Endodermal cell (in vitro differentiated cells): ENCODE measurements around the gene OLAH. TPM values are rescaled to one million over a fixed set of nuclear protein-coding genes. Genes with fewer than 3 reads are reported as not detected.

Experiments
- DNase-seq: peaks from one replicate; pipeline ENCODE4 v3.0.0-alpha.2; 2017
- H3K27ac ChIP-seq: 2 replicates; pipeline ENCODE4 v1.5.1; 2013; ENCODE audit warnings: mild to moderate bottlenecking, low read depth, low read length, moderate library complexity
- H3K27me3 ChIP-seq: 2 replicates; pipeline ENCODE4 v1.6.1; 2013; ENCODE audit warnings: mild to moderate bottlenecking, low read length, moderate library complexity; ENCODE audit not compliant: insufficient read depth, control insufficient read depth, poor library complexity, severe bottlenecking
- H3K36me3 ChIP-seq: 2 replicates; pipeline ENCODE4 v1.7.0; 2013; ENCODE audit warnings: mild to moderate bottlenecking, low read length, moderate library complexity; ENCODE audit not compliant: control insufficient read depth, insufficient read depth
- H3K4me1 ChIP-seq: one replicate; pipeline ENCODE4 v1.7.0; 2013; ENCODE audit warnings: low read length; ENCODE audit not compliant: control insufficient read depth, insufficient read depth
- H3K4me3 ChIP-seq: 2 replicates; pipeline ENCODE4 v1.5.1; 2013; ENCODE audit warnings: mild to moderate bottlenecking, low read length, moderate library complexity
- H3K9ac ChIP-seq: 2 replicates; pipeline ENCODE4 v1.6.1; 2013; ENCODE audit warnings: mild to moderate bottlenecking, low read length, moderate library complexity; ENCODE audit not compliant: poor library complexity, severe bottlenecking; ENCODE audit errors: extremely low read depth
- H3K9me3 ChIP-seq: 2 replicates; pipeline ENCODE4 v1.6.1; 2013; ENCODE audit warnings: mild to moderate bottlenecking, low read length, moderate library complexity; ENCODE audit not compliant: control insufficient read depth
- H3K27ac Mint-ChIP-seq: 2 replicates; pipeline ENCODE4 v1.8.0; 2020; ENCODE audit warnings: mixed read lengths
- H3K27me3 Mint-ChIP-seq: 2 replicates; pipeline ENCODE4 v1.8.0; 2021; ENCODE audit warnings: mild to moderate bottlenecking, mixed read lengths; ENCODE audit not compliant: insufficient read depth
- H3K36me3 Mint-ChIP-seq: 2 replicates; pipeline ENCODE4 v1.8.0; 2020; ENCODE audit warnings: low read depth, mixed read lengths
- H3K4me1 Mint-ChIP-seq: 2 replicates; pipeline ENCODE4 v1.8.0; 2020; ENCODE audit warnings: mixed read lengths
- H3K4me3 Mint-ChIP-seq: 2 replicates; pipeline ENCODE4 v1.8.0; 2020; ENCODE audit warnings: mild to moderate bottlenecking, moderate library complexity, mixed read lengths
- H3K9me3 Mint-ChIP-seq: 2 replicates; pipeline ENCODE4 v1.8.0; 2020; ENCODE audit warnings: mild to moderate bottlenecking, mixed read lengths
- CTCF ChIP-seq: fragments of 200-600 bp; sonication (generic); conservative IDR thresholded peaks from 2 replicates; pipeline ENCODE4 v1.5.0; 2021; ENCODE audit warnings: antibody characterized with exemption, mild to moderate bottlenecking
- WGBS, 2 experiments: methylation state at CpG; one replicate each; pipeline versions ENCODE4 v1.1.5 to v1.1.7; 2013; ENCODE audit warnings: missing lambda C conversion rate in 2 of 2, mixed read lengths in 1 of 2; ENCODE audit not compliant: insufficient coverage in 1 of 2, insufficient read length in 1 of 2; 5-methylcytosine and 5-hydroxymethylcytosine counted together
- total RNA-seq, 2 donors: library from RNA; stranded (reverse); fragmentation: NEBNext Ultra II Directional in 1 of 2; extraction: Animal tissue kit (Norgen Biotek cat#: 25700) in 1 of 2; gene quantifications; 2 replicates in 1 of 2; 3 replicates in 1 of 2; pipeline ENCODE4 v1.2.1, GENCODE V29; 2021

The OLAH gene
- total RNA-seq, 2 donors from 2014 or later = not detected

GRCh38 chr10:15092855-15093408 lies 49.2 kb downstream of the OLAH start:
- H3K9ac ChIP-seq = no peak overlapping the region
- H3K27me3 Mint-ChIP-seq = peaks cover 10% of the 10 kb centered on the region
- no peaks in the 10 kb centered on the region for H3K36me3 ChIP-seq
- no peaks in the 10 kb centered on the region for H3K9me3 ChIP-seq
- no peak overlapping the region for H3K4me3 ChIP-seq
- no peak overlapping the region for H3K4me3 Mint-ChIP-seq
- no peak overlapping the region for H3K27ac Mint-ChIP-seq
- no peaks in the 10 kb centered on the region for H3K9me3 Mint-ChIP-seq
- no peaks in the 10 kb centered on the region for H3K4me1 Mint-ChIP-seq
- no peak overlapping the region for H3K27ac ChIP-seq
- H3K36me3 Mint-ChIP-seq = no peaks in the 10 kb centered on the region
- no peak for DNase-seq
- 89 to 94% methylated on average over 9 to 16 of the region's 16 CpGs for WGBS, 2 experiments
- TF ChIP-seq CTCF = no peak
- H3K4me1 ChIP-seq = peaks cover 2% of the 10 kb centered on the region
- H3K27me3 ChIP-seq = no peaks in the 10 kb centered on the region

- peak overlapping the region; percentile 92 for H3K9ac ChIP-seq
- DNase-seq = no peak
- H3K9me3 Mint-ChIP-seq = no peaks in the 10 kb centered on the region
- H3K4me1 ChIP-seq = peaks cover 2% of the 10 kb centered on the region
- peak overlapping the region; percentile 76 for H3K27ac Mint-ChIP-seq
- peaks cover 16% of the 10 kb centered on the region for H3K36me3 ChIP-seq
- no peaks in the 10 kb centered on the region for H3K27me3 ChIP-seq
- no peaks in the 10 kb centered on the region for H3K9me3 ChIP-seq
- H3K27ac ChIP-seq = no peak overlapping the region
- peaks cover 10% of the 10 kb centered on the region for H3K4me1 Mint-ChIP-seq
- H3K36me3 Mint-ChIP-seq = peaks cover 12% of the 10 kb centered on the region
- 0 to 2% methylated on average over 5 to 11 of the region's 11 CpGs for WGBS, 2 experiments
- peak overlapping the region; percentile 90 for H3K4me3 Mint-ChIP-seq
- H3K4me3 ChIP-seq = peak overlapping the region; percentile 94
- H3K27me3 Mint-ChIP-seq = peaks cover 5% of the 10 kb centered on the region
- no peak for TF ChIP-seq CTCF
Measured at GRCh38 chr10:15096661-15097010, 52.9 kb downstream of the OLAH start.

GRCh38 chr10:15097011-15097812 lies 53.5 kb downstream of the OLAH start, which contains the start of gene RPP38:
Gene RPP38, plus strand, starts transcription at chr10:15097355. Its CDS starts 5,960 bp downstream, at chr10:15103315.
- no peaks in the 10 kb centered on the region for H3K9me3 Mint-ChIP-seq
- peaks cover 2% of the 10 kb centered on the region for H3K4me1 ChIP-seq
- peaks cover 3% of the 10 kb centered on the region for H3K27me3 Mint-ChIP-seq
- 0% methylated on average over 26 to 84 of the region's 84 CpGs for WGBS, 2 experiments
- peaks cover 17% of the 10 kb centered on the region for H3K36me3 Mint-ChIP-seq
- peak within 1 kb of the TSS; percentile 94 for H3K4me3 ChIP-seq
- peak within 1 kb of the TSS; percentile 92 for H3K9ac ChIP-seq
- DNase-seq = peak; percentile 98
- H3K36me3 ChIP-seq = peaks cover 21% of the 10 kb centered on the region
- H3K4me1 Mint-ChIP-seq = peaks cover 10% of the 10 kb centered on the region
- peak within 1 kb of the TSS; percentile 95 for H3K27ac ChIP-seq
- H3K27me3 ChIP-seq = no peaks in the 10 kb centered on the region
- H3K9me3 ChIP-seq = no peaks in the 10 kb centered on the region
- peak within 1 kb of the TSS; percentile 95 for H3K27ac Mint-ChIP-seq
- no peak for TF ChIP-seq CTCF
- peak within 1 kb of the TSS; percentile 90 for H3K4me3 Mint-ChIP-seq
